Measurements from ENCODE around the gene QARS1.

Gene QARS1

GRCh38 chr3:49076116-49076515 is 28.4 kb downstream of the QARS1 start:
- Histone ChIP-seq H3K4me2 (ENCODE audit: low read depth, low read length, poor library complexity, severe bottlenecking) (no peak overlapping the region), H3K9ac (ENCODE audit: low read length) (no peak overlapping the region), H3K9me2 (replicated peaks; ENCODE audit: insufficient read depth, low read length) (no peaks in the 10 kb centered on the region), H3K27me3 (ENCODE audit: low read length) (no peaks in the 10 kb centered on the region), H3K79me2 (ENCODE audit: insufficient read depth, low read length) (peaks cover 62% of the 10 kb centered on the region), H2AFZ (ENCODE audit: low read depth, low read length, severe bottlenecking) (no peak overlapping the region), H3K4me3 (ENCODE audit: insufficient read depth, low read length, poor library complexity, severe bottlenecking) (no peak overlapping the region), H3F3A (ENCODE audit: insufficient read depth) (0 out of 2 replicates have a peak, but pooled peaks cover 5% of the 10 kb centered on the region), H3K36me3 (ENCODE audit: low read length) (peaks cover 14% of the 10 kb centered on the region), H3K27ac (ENCODE audit: low read depth, low read length) (no peak overlapping the region), H4K20me1 (ENCODE audit: low read depth, low read length) (peaks cover 9% of the 10 kb centered on the region), H3K9me3 (ENCODE audit: insufficient read depth, low read length) (no peaks in the 10 kb centered on the region)
- no peak for TF ChIP-seq EZH2phosphoT487 (conservative IDR thresholded peaks at IDR 0.05; ENCODE audit: low read length)
- TF ChIP-seq CTCF (IDR thresholded peaks at IDR 0.05; ENCODE audit: insufficient read depth, low read length, poor library complexity, severe bottlenecking) = no peak

GRCh38 chr3:49058011-49058410 is 46.5 kb downstream of the QARS1 start:
- H3K9ac ChIP-seq (ENCODE audit: low read length) = no peak overlapping the region
- H3K79me2 ChIP-seq (ENCODE audit: insufficient read depth, low read length) = peaks cover 4% of the 10 kb centered on the region; the same call in 1 of the 2 replicates
- no peaks in the 10 kb centered on the region for H3K9me2 ChIP-seq (replicated peaks; ENCODE audit: insufficient read depth, low read length)
- H3K9me3 ChIP-seq (ENCODE audit: insufficient read depth, low read length) = no peaks in the 10 kb centered on the region
- H3F3A ChIP-seq (ENCODE audit: insufficient read depth) = no peaks in the 10 kb centered on the region
- H3K4me2 ChIP-seq (ENCODE audit: low read depth, low read length, poor library complexity, severe bottlenecking) = no peak overlapping the region
- peaks cover 10% of the 10 kb centered on the region for H3K36me3 ChIP-seq (ENCODE audit: low read length)
- H3K4me3 ChIP-seq (ENCODE audit: insufficient read depth, low read length, poor library complexity, severe bottlenecking) = no peak overlapping the region
- no peak overlapping the region for H3K27ac ChIP-seq (ENCODE audit: low read depth, low read length)
- TF ChIP-seq CTCF (IDR thresholded peaks at IDR 0.05; ENCODE audit: insufficient read depth, low read length, poor library complexity, severe bottlenecking) (no peak), EZH2phosphoT487 (conservative IDR thresholded peaks at IDR 0.05; ENCODE audit: low read length) (no peak)
- no peak overlapping the region for H2AFZ ChIP-seq (ENCODE audit: low read depth, low read length, severe bottlenecking)
- no peaks in the 10 kb centered on the region for H3K27me3 ChIP-seq (ENCODE audit: low read length)
- H4K20me1 ChIP-seq (ENCODE audit: low read depth, low read length) = no peaks in the 10 kb centered on the region

GRCh38 chr3:49057268-49057667 is 47.3 kb downstream of the QARS1 start:
- Histone ChIP-seq H3K36me3 (ENCODE audit: low read length) (peaks cover 10% of the 10 kb centered on the region), H3F3A (ENCODE audit: insufficient read depth) (no peaks in the 10 kb centered on the region)
- TF ChIP-seq CTCF (IDR thresholded peaks at IDR 0.05; ENCODE audit: insufficient read depth, low read length, poor library complexity, severe bottlenecking) (no peak), EZH2phosphoT487 (conservative IDR thresholded peaks at IDR 0.05; ENCODE audit: low read length) (no peak)

More at GRCh38 chr3:49057268-49057667, 47.3 kb downstream of the QARS1 start:
- H2AFZ ChIP-seq (ENCODE audit: low read depth, low read length, severe bottlenecking) = no peak overlapping the region
- peaks cover 4% of the 10 kb centered on the region; the same call in 1 of the 2 replicates for H3K79me2 ChIP-seq (ENCODE audit: insufficient read depth, low read length)
- H3K4me2 ChIP-seq (ENCODE audit: low read depth, low read length, poor library complexity, severe bottlenecking) = no peak overlapping the region
- no peaks in the 10 kb centered on the region for H3K27me3 ChIP-seq (ENCODE audit: low read length)
- H3K9me2 ChIP-seq (replicated peaks; ENCODE audit: insufficient read depth, low read length) = no peaks in the 10 kb centered on the region
- H3K27ac ChIP-seq (ENCODE audit: low read depth, low read length) = no peak overlapping the region
- no peak overlapping the region for H3K9ac ChIP-seq (ENCODE audit: low read length)
- H3K9me3 ChIP-seq (ENCODE audit: insufficient read depth, low read length) = no peaks in the 10 kb centered on the region
- H4K20me1 ChIP-seq (ENCODE audit: low read depth, low read length) = no peaks in the 10 kb centered on the region
- no peak overlapping the region for H3K4me3 ChIP-seq (ENCODE audit: insufficient read depth, low read length, poor library complexity, severe bottlenecking)

Data from SU-DHL-6 (cell line).